Measurements from ENCODE around the gene PSME3. TPM values are rescaled to one million over a fixed set of nuclear protein-coding genes. Genes with fewer than 3 reads are reported as not detected.
"Not testable (repeated sequence)": the region's sequence is repeated elsewhere in the genome, so short reads cannot be mapped to it uniquely, and the experiment has no call there.

Gene PSME3
- total and polyA plus RNA-seq, 4 donors: 25.0 to 55.3 (median 39.8) TPM

GRCh38 chr17:42879596-42879985, 46.4 kb downstream of the PSME3 start (continued):
- TF ChIP-seq ZBTB33 (IDR thresholded peaks at IDR 0.05) (no peak), HNF4A (conservative IDR thresholded peaks at IDR 0.05) (no peak), HNF4G (IDR thresholded peaks at IDR 0.05) (no peak)

- Histone ChIP-seq H3K4me3 (ENCODE audit: low read depth in 1 of 3, low read length in 3 of 3) (no peak overlapping the region), H3K27ac (ENCODE audit: low read depth in 1 of 2, low read length in 2 of 2) (peak overlapping the region in 1 of 2 donors; percentile 33), H3K36me3 (ENCODE audit: control insufficient read depth in 4 of 4, insufficient read depth in 3 of 4, low read depth in 1 of 4, low read length in 3 of 4) (peaks cover 0 to 3% (median 1%) of the 10 kb centered on the region in 4 donors), H3K27me3 (ENCODE audit: control insufficient read depth in 4 of 4, insufficient read depth in 4 of 4, low read length in 3 of 4) (no peaks in the 10 kb centered on the region), H3K9me3 (ENCODE audit: control insufficient read depth in 4 of 4, low read length in 3 of 4) (no peaks in the 10 kb centered on the region), H3K4me1 (ENCODE audit: control insufficient read depth in 4 of 4, insufficient read depth in 4 of 4, low read length in 3 of 4) (peaks cover 1 to 43% (median 26%) of the 10 kb centered on the region in 4 donors), H3K9ac (ENCODE audit: low read depth in 1 of 2, low read length in 2 of 2) (no peak overlapping the region)
- DNase-seq (ENCODE audit: low spot score): no peak
- WGBS: 67% methylated on average over 5 of the region's 5 CpGs
- TF ChIP-seq REST (IDR thresholded peaks at IDR 0.05) (no peak), TAF1 (conservative IDR thresholded peaks at IDR 0.05) (no peak), ATF3 (IDR thresholded peaks at IDR 0.05) (no peak), GABPA (IDR thresholded peaks at IDR 0.05 in 1 of 2, conservative IDR thresholded peaks at IDR 0.05 in 1 of 2) (no peak), SP1 (IDR thresholded peaks at IDR 0.05) (no peak), MAX (IDR thresholded peaks at IDR 0.05) (no peak), EGR1 (IDR thresholded peaks at IDR 0.05; ENCODE audit: low read depth in 2 of 2) (no peak)
These were observed 47.6 kb downstream of the PSME3 start for GRCh38 chr17:42880776-42881310.

- H3K9ac ChIP-seq (ENCODE audit: low read depth in 1 of 2, low read length in 2 of 2); DNase-seq (ENCODE audit: low spot score); H3K27ac ChIP-seq (ENCODE audit: low read depth in 1 of 2, low read length in 2 of 2); H3K4me3 ChIP-seq (ENCODE audit: low read depth in 1 of 3, low read length in 3 of 3); H3K27me3 ChIP-seq (ENCODE audit: control insufficient read depth in 4 of 4, insufficient read depth in 4 of 4, low read length in 3 of 4); H3K36me3 ChIP-seq (ENCODE audit: control insufficient read depth in 4 of 4, insufficient read depth in 3 of 4, low read depth in 1 of 4, low read length in 3 of 4); H3K9me3 ChIP-seq (ENCODE audit: control insufficient read depth in 4 of 4, low read length in 3 of 4): not testable (repeated sequence)
- peak in 1 of 2 donors; percentile 28 for TF ChIP-seq RXRA (IDR thresholded peaks at IDR 0.05)
- peaks cover 3 to 47% (median 32%) of the 10 kb centered on the region in 4 donors for H3K4me1 ChIP-seq (ENCODE audit: control insufficient read depth in 4 of 4, insufficient read depth in 4 of 4, low read length in 3 of 4)
- WGBS: 73% methylated on average over 6 of the region's 6 CpGs
These were observed 48.5 kb downstream of the PSME3 start for GRCh38 chr17:42881706-42882105.

All from liver (tissue), 9 donors.